GM18868 (cell line): Measurements from ENCODE around the gene TMEM250.

Experiments
- ATAC-seq: cut with Tn5 transposase; IDR thresholded peaks from one replicate; pipeline ENCODE4 v1.9.1; 2021; ENCODE audit warnings: mild to moderate bottlenecking, moderate library complexity; ENCODE audit not compliant: unreplicated experiment

The TMEM250 gene

GRCh38 chr9:136096505-136097001, 22.1 kb downstream of the TMEM250 start:
- ATAC-seq, result no peak

GRCh38 chr9:136095070-136096058, 23.3 kb downstream of the TMEM250 start, which contains the start of gene NACC2:
Gene NACC2 (minus strand): TSS chr9:136095289. CDS start chr9:136050521, 44,768 bp downstream.
- no peak for ATAC-seq

- ATAC-seq, result no peak
Observed at GRCh38 chr9:136093995-136094881, 24.4 kb downstream of the TMEM250 start.

- no peak for ATAC-seq
Observed at GRCh38 chr9:136093346-136093986, 25.2 kb downstream of the TMEM250 start.

DNA sequence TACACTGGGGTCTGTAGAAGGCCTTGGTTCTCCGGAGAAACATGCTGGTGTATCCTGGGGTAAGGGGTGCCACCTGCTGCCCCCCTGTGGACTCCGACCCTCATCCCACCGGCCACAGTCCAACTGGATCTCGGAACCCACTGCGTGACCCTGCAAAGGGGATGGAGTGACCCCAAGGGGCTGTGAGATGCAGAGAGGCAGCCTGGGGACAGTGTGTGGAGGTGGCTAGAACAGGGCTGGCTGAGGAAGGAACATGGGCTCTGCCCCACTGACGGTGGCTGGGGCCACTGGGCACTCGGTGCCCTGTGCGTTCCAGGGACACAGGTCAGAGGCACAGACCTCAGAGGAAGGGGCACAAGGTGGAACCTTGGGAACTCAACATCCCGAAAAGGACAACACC, 25.9 kb downstream of the TMEM250 start:
- ATAC-seq, result no peak

DNA sequence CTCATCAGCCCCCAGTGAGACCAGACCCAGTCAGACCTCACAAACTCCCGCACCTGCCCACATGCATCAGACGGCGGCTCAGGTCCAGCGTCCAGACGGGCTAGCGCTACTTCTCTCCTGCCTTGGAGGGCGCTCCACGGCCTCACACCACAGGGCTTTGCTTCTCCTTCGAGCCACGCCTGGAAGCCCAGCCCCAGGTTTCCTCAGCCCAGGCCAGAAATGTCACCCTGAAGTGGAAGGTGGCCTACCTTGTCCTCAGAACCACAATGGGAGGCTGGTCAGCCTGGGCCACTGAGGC, 26.4 kb downstream of the TMEM250 start:
- no peak for ATAC-seq

- ATAC-seq, result no peak
Observed at GRCh38 chr9:136091582-136092352, 26.9 kb downstream of the TMEM250 start.

- no peak for ATAC-seq
Observed at GRCh38 chr9:136090768-136091581, 27.7 kb downstream of the TMEM250 start.

DNA sequence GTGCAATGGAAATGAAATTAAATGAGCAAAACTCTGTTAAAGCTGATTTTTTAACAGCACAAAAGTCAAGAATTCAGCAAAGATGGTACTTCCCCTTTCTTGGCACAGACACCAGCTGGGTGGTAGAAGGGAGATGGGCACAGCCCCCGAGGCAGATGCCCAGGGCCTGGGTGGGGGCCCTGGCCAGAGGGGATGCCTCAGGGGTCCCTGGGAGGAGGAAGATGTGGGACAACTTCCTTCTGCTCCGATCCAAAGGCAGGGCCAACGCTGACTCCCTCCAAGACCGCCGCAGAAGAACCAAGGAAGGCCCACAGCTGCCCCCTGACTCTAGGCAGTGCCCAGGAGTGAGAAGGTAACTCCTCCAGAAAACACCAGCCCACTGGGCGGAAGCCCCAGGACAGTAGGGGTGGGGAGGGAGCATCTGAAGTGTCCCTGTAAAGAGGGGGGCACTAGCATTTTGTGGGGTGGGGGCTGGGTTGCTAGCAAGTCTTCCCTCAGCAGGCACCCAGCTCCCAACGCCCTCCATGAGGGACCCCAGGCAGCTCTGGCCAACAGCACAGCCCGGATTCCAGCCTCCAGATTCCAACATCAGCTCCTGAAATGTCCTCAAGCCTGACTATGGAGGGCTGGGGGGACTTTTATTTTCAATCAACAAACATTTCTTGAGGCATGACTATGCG, 28.5 kb downstream of the TMEM250 start:
- ATAC-seq, result no peak

GRCh38 chr9:136089697-136090045, 29.0 kb downstream of the TMEM250 start:
- ATAC-seq, result no peak

GRCh38 chr9:136088939-136089696, 29.6 kb downstream of the TMEM250 start:
- ATAC-seq, result no peak

GRCh38 chr9:136088481-136088938, 30.2 kb downstream of the TMEM250 start:
- ATAC-seq, result no peak

GRCh38 chr9:136087741-136088480, 30.8 kb downstream of the TMEM250 start:
- no peak for ATAC-seq

DNA sequence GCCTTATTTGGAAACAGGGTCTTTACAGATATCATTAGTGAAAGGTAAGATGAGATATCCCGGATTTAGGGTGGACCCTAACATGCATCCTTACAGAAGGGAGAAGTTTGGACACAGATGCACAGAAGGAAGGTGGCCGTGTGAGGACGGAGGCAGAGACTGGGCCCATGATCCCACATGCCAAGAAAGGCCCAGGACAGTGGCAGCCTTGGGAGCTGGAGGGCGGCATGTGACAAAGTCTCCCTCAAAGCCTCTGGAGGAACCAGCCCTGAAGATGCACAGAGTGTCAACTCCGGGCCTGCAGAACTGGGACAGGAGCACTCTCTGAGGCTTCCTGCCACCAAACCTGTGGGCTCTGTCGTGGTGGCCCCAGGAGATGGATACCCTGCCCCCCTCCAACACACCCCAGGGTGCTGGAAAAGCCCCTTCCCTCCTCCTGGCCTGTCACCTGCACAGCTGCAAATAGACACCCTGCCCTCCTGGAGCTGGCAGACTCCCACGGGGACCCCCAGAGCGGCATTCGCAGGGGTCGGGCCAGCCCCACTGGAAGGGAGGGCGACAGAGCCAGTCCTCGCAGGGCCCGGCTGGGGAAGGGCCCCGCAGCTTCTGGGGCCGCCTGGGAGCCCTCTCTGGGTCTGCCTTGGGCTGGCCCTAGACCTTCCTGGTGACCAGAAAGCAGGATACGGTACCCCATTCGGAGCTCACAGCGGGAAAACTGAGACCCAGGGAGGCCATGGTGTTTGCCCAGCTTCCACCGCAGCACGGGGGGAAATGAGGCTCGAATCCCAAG, 31.5 kb downstream of the TMEM250 start:
- ATAC-seq, result no peak

GRCh38 chr9:136086213-136086881, 32.3 kb downstream of the TMEM250 start:
- no peak for ATAC-seq

DNA sequence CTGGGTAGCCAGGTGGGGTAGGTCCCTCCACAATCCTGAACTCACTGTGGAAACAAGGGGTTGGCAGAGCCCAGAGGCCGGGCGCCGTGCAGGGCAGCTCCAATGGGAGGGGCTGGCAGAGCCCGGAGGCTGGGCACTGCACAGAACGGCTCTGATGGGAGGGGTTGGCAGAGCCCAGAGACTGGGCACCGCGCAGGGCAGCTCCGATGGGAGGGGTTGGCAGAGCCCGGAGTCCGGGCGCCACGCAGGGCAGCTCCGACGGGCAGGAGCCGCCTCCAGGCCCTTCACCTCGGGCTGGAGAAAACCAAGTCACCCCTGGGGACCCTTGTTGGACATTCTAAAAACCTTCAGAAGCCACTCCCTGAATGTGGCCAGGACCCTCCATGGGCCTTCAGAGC, 32.9 kb downstream of the TMEM250 start:
- no peak for ATAC-seq
